ENCODE data around the gene RAD51B.
A peak's percentile ranks its signal among the peaks of the same experiment; 100 is the strongest.

The RAD51B gene

GRCh38 chr14:68273413-68273812 is 453.8 kb downstream of the RAD51B start:
- H3K4me3 ChIP-seq (ENCODE audit: control insufficient read depth, low read depth, low read length), result no peak overlapping the region
- TF ChIP-seq, protein P1, sequence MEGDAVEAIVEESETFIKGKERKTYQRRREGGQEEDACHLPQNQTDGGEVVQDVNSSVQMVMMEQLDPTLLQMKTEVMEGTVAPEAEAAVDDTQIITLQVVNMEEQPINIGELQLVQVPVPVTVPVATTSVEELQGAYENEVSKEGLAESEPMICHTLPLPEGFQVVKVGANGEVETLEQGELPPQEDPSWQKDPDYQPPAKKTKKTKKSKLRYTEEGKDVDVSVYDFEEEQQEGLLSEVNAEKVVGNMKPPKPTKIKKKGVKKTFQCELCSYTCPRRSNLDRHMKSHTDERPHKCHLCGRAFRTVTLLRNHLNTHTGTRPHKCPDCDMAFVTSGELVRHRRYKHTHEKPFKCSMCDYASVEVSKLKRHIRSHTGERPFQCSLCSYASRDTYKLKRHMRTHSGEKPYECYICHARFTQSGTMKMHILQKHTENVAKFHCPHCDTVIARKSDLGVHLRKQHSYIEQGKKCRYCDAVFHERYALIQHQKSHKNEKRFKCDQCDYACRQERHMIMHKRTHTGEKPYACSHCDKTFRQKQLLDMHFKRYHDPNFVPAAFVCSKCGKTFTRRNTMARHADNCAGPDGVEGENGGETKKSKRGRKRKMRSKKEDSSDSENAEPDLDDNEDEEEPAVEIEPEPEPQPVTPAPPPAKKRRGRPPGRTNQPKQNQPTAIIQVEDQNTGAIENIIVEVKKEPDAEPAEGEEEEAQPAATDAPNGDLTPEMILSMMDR (conservative IDR thresholded peaks at IDR 0.05; ENCODE audit: control insufficient read depth, insufficient read depth, low read depth, low read length), result no peak
- no peak for DNase-seq (ENCODE audit: low read depth)

DNA sequence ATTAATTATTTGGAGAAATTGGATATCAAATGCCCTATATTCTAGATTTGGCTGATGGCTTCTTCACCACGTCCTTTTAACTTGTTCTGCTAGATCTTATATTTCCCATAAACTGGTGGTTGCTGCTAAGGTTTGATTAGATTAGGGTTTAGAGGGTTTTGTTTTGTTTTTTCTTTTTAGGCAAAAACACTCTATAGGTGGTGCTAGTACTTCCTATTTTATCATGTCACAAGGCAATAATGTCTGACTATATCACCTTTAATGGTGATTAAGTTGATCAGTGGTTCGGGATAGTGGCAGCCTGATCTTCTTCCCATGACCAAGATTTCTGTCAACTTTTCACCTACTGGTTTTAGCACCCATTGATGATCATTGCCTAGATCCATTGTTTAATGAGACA is 455.1 kb downstream of the RAD51B start:
- TF ChIP-seq, protein P1 (conservative IDR thresholded peaks at IDR 0.05; ENCODE audit: control insufficient read depth, insufficient read depth, low read depth, low read length), result no peak
- no peak for DNase-seq (ENCODE audit: low read depth)
- H3K4me3 ChIP-seq (ENCODE audit: control insufficient read depth, low read depth, low read length), result no peak overlapping the region

- TF ChIP-seq, protein P1 (conservative IDR thresholded peaks at IDR 0.05; ENCODE audit: control insufficient read depth, insufficient read depth, low read depth, low read length), result no peak
- peak; percentile 65 for DNase-seq (ENCODE audit: low read depth)
- H3K4me3 ChIP-seq (ENCODE audit: control insufficient read depth, low read depth, low read length), result no peak overlapping the region
These were observed 459.2 kb downstream of the RAD51B start for GRCh38 chr14:68278576-68279436.

GRCh38 chr14:68279437-68279720 is 459.8 kb downstream of the RAD51B start:
- TF ChIP-seq, protein P1 (conservative IDR thresholded peaks at IDR 0.05; ENCODE audit: control insufficient read depth, insufficient read depth, low read depth, low read length), result no peak
- H3K4me3 ChIP-seq (ENCODE audit: control insufficient read depth, low read depth, low read length), result no peak overlapping the region
- DNase-seq (ENCODE audit: low read depth), result no peak

DNA sequence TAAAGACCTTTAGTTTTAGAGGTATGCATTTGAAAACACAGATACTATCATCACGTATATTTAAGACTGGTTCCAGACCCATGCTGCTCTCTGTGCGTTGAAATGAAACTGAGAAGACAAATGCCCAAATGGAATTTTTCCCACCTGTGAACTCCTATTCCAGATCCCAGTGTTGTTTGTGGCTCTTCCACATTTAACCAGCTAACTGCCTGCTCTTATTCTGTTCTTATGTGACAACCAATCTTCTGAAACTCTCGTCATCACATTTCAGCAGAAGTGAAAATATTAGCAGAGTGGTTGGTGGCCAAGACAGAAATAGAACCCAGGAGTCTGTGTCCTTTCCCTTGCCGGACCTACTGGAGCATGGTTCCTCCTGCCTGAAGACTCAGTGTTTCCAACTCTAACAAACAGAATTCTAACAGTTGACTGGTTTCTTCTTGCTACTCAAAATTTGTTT is 460.2 kb downstream of the RAD51B start:
- TF ChIP-seq, protein P1 (conservative IDR thresholded peaks at IDR 0.05; ENCODE audit: control insufficient read depth, insufficient read depth, low read depth, low read length), result no peak
- DNase-seq (ENCODE audit: low read depth), result no peak
- no peak overlapping the region for H3K4me3 ChIP-seq (ENCODE audit: control insufficient read depth, low read depth, low read length)

DNA sequence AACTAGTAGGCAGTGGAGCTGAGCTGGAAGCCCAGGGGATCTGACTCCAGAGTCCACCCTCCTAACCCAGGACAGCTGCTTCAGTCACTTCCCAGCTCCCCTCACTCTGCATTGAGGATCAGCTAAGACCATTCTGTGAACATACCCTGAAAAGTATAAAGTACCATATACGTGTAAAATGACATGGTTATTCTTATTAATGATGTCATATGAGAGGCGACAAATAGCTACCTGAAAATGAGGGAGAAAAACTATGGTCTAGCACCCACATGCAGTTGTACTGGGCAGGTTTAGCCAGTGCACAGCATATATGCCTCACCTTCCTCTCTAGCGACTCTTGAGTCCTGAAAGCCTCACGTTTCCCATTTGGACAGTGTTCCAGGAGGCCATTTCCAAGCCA is 461.9 kb downstream of the RAD51B start:
- no peak for DNase-seq (ENCODE audit: low read depth)
- no peak overlapping the region for H3K4me3 ChIP-seq (ENCODE audit: control insufficient read depth, low read depth, low read length)
- TF ChIP-seq, protein P1 (conservative IDR thresholded peaks at IDR 0.05; ENCODE audit: control insufficient read depth, insufficient read depth, low read depth, low read length), result no peak

All from fibroblast of mammary gland (primary cell).